ENCODE data around the gene SPTBN1.

GRCh38 chr2:54613386-54613785 is 157.3 kb downstream of the SPTBN1 start:
- TF ChIP-seq, protein P1, sequence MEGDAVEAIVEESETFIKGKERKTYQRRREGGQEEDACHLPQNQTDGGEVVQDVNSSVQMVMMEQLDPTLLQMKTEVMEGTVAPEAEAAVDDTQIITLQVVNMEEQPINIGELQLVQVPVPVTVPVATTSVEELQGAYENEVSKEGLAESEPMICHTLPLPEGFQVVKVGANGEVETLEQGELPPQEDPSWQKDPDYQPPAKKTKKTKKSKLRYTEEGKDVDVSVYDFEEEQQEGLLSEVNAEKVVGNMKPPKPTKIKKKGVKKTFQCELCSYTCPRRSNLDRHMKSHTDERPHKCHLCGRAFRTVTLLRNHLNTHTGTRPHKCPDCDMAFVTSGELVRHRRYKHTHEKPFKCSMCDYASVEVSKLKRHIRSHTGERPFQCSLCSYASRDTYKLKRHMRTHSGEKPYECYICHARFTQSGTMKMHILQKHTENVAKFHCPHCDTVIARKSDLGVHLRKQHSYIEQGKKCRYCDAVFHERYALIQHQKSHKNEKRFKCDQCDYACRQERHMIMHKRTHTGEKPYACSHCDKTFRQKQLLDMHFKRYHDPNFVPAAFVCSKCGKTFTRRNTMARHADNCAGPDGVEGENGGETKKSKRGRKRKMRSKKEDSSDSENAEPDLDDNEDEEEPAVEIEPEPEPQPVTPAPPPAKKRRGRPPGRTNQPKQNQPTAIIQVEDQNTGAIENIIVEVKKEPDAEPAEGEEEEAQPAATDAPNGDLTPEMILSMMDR (IDR thresholded peaks at IDR 0.05) = no peak
- no peak for TF ChIP-seq POLR2A (IDR thresholded peaks at IDR 0.05)
